Stimulated activated CD4-positive, alpha-beta T cell treated with anti-CD3 and anti-CD28 coated beads, Interleukin-15, amount 100 ng/mL, for 48 hours (primary cell): ENCODE measurements around the gene CFAP74.

Source experiments
- DNase-seq, 2 donors: peaks; one replicate each; pipeline ENCODE4 v3.0.0-alpha.2; 2020; ENCODE audit warnings: low read depth in 2 of 2

The CFAP74 gene

DNA sequence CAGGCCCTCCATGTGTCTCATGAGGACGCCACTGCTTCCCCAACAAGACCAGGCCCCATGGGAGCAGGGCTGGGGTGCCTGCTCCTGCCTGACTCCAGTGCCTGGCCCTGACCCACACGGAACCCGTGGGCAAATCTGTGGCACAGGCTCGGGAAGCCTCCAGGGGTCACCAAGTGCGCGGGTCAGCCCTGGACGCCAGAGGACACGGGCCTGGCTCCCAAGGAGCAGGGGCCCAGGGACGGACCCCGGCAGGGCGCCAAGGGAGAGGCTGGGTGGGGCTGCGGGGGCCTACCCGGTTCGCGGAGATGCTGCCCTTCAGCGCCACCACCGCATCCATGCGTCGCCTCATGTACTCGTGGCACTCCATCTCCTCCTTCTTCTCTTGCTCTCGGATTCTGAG, 31.9 kb downstream of the CFAP74 start:
- no peak for DNase-seq

DNA sequence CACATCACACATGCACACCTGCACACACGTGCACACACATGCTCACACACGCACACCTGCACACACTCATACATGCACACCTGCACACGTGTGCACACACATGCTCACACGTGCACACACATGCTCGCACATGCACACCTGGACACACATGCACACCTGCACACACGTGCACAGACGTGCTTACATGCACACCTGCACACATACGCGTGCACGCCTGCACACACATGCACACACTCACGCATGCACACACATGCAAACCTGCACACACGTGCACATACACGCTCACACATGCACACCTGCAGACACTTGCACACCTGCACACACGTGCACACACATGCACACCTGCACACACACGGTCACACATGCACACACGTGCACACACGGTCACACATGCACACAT, 32.6 kb downstream of the CFAP74 start:
- no peak for DNase-seq

DNA sequence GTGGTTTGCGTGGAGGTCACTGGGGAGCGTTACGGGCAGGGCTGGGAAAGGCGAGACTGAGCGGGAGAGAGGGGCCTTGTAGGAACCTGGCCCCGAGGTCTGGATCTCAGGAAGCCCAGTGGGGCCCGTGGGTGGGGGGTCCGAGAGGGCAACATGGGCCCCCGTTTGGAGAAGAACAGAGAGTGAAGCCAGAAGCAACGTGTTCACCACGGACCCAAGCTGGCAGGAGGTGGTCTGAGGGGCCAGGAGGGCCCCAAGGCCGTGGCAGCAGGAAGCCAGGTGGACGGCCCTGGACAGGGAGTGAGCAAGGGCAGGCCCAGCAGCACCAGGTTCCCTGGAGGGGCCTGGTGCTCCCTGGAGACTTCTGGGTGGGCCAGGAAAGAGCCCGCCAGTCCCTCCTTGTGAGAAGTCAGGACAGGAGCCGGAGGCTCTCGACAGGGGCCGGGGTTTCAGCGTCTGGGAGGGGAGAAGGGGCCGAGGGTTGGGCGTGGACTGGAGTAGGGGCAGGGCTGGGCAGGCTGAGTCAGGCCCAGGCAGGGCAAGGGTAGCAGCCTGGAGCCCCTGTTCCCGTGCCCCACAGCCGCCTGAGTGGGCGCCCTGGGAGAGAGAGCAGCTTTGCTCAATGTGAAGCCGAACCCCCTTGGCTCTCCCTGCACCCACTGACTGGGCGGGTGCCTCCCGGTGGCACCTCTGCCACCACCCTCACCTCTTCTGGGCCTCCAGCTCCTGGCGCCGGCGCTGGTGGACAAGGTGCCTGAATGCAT, 33.5 kb downstream of the CFAP74 start:
- DNase-seq, result no peak

DNA sequence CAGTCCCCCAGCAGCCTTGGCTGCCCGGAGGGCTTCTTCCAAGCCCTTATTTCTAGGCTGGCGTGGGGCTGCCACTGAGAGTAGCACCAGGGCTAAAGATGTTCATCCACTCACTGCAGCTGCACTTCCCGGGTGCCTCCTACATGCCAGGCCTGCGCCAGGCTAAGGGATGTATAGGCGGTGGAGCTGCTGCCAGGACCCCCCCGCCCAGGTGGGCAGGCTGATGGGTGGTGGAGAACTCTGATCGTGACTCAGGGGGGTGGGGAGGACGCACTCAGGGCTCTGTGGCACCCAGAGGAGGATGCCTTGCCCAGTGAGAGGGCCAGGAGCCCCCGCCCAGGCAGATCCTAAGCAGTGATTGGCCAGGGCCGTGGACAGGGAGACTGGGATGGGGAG, 34.1 kb downstream of the CFAP74 start:
- no peak for DNase-seq

DNA sequence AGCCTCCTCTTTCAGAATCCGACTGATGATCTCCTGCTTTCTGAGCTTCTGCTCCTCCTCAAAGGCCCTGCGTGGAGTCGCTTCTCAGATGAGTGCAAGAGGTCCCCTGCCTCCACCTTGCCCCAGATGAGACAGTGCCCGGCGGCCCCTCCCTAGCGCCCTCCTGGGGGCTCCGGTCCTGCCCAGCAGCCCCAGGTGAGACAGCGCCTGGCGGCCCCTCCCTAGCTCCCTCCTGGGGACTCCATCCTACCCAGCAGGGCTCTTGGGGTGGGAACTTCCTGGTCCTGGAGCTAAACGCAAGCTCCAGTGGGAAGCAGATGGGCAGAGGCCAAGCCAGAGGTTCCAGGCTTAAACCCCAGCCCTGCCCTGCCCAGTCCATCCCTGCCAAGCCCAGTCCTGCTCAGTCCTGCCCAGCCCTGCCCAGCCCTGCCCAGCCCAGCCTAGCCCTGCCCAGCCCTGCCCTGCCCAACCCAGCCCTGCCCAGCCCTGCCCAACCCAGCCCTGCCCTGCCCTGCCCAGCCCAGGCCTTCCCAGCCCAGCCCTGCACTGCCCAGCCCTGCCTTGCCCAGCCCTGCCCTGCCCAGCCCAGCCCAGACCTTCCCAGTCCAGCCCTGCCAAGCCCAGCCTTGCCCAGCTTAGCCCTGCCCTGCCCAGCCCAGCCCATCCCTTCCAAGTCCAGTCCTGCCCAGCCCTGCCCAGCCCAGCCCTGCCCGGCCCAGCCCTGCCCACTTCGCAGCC, 34.6 kb downstream of the CFAP74 start:
- no peak for DNase-seq

DNA sequence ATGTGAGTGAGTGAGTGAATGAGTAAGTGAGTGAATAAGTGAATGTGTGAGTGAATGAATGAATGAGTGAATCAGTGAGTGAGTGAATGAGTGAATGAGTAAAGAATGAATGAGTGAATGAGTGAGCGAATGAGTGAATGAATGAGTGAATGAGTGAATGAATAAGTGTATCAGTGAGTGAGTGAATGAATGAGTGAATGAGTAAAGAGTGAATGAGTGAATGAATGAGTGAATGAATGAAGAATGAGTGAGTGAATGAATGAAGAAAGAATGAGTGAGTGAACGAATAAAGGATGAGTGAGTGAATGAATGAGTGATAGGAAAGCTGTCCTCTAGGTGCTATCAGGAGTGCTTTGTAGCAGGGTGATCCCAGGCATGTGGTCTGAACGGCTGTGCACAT, 35.7 kb downstream of the CFAP74 start:
- DNase-seq, result no peak

DNA sequence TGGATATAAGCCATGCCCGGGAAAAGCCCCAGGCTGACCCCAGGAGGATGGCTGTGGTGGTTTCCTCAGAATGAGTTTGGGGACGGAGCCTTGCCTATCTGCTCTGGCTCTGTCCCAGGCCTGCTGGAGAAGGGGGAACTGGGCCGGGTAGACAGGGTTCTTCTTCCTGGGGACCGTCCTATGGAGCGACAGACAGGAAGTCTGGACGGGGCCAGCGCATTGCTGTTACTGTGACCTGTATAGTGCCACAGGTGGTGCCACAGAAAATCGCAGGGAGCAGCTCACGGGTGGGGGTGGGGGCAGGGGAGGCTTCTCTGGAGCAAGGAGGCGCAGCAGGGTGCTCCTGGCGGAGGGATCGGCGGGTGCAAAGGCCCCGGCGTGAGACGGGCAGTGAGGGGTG, 36.4 kb downstream of the CFAP74 start:
- DNase-seq, result no peak

DNA sequence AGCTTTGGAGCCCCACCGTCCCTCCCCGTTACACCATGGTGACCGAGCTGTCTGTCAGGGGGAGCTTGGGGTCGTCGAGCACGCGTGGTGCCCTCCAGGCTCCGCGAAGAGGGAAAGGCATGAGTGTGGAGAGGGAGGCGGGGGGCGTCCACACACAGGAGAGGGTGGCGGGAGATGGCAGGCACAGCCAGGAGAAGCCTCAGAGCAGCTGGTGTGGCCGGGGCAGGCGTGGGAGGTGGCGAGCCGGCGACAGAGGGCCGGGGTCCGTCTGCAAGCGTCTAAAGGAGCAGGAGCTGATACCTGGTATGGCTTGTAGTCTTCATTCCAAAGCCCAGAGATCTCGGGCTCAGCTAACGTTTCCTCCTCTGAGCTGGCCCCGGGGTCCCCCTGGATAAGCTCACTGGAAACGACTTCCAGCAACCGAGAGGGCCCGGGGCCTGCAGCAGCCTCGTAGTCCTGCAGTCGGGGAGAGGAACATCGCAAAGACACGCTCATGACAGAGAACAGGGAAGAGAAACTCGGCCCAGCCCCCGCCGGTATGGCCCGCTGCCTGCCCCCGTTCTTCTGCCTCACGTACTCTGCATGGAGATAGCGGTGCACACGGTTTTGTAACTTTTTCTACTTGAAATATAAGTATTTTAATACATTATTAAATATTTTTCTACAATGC, 37.4 kb downstream of the CFAP74 start:
- DNase-seq, result no peak

DNA sequence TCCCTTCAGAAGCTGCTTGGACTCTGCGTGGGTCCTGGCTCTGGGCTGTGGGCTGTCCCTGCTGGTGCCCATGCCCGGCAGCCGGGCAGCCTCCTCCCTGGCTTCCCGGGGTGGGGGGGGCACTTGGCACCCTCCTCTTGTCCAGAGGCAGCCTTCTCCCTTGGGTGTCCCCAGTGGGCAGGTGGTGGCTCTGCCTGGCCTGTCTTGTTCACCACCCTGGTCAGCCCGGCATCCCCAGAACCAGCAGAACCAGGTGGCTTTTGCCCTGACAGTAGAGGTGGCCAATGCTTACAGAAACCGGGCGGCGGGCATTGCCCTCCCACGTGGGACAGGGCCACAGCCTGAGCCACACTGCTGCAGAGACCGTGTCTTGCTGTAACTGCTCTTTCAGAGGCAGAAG, 38.0 kb downstream of the CFAP74 start:
- DNase-seq, result no peak

DNA sequence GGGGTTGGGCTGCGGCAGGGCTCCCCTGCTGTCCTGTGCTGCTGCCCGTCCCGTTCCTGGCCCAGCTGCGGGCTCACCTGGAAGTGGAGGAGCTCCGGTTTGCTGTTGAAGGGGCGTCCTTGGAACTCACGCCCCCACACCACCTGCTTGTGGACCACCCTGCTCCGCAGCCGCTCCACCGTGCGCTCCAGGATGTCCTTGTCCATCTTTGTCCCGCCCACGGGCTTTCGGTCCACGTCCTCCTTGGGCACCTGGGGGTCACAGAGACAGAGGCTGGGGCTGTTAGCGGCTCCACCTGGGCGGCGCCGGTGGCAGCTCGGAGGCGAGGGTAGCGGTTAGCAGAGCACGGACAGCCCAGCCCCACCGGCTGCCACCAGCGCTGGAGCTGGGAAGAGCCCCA, 38.8 kb downstream of the CFAP74 start:
- DNase-seq, result no peak

DNA sequence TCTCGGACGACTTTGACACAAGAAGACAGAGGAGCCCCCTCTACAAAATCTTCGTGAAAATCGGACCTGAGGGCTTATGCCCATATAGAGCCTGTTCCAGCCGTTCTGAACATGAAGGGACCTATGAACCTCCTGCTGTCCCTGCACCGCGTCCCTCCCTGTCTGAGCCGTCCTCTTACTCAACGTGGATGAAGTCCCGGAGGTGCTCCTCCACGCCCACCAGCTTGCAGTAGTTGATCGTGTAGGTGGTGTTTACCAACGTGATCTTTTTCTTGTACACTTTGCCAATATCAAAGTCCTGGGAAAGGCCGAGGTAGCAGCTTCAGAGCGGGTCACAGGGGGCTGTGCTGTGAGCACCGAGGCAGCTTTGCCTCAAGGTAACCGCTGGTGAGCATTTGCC, 40.0 kb downstream of the CFAP74 start:
- DNase-seq, result no peak

DNA sequence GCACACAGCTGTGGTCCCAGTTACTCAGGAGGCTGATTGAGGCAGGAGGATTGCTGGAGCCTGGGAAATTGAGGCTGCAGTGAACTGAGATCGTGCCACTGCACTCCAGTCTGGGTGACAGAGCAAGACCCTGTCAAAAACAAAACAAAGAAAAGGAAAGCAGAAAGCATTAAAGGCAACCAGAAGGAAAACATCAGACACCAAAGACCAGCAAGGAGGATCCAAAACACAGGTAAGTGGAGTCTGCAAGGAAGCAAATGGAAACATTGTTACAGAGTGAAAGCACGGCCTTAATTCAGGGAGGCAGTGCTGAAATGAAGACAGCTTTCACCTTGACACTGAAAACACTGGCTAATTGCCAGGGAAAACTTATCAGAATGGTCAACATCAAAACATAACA, 40.8 kb downstream of the CFAP74 start:
- no peak for DNase-seq

DNA sequence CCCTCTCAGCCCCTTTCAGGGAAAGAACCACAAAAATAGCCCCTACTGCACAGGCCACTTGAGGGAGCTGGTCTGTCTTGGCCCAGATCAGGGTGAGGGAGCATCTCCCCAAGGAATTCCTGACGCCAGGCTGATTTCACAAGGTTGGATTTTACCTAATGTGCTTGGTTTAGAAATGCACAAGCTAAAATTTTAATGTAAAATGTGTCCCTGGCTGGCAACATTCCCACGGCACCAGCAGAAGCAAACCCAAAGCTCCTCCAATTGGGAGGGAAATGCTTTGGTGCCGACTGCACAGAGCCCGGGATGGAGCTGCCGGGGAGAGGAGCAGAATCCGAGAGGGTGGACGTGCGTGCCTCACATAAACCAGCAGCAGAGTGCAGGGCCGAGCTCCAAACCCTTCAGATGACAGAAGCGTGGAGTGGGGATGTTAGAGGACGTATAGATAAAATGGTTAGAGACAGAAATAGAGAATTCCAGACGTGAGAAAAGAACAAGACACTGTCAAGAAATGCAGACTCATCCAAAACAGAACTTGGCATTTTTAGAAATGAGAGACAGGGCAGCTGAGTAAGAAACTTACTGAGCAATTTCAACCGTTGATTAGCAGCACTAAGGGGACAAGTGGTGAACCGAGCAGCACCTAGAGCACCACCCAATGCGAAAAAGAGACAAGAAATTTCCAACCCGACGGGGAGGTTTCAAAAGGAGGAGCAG, 42.9 kb downstream of the CFAP74 start:
- DNase-seq, result no peak

DNA sequence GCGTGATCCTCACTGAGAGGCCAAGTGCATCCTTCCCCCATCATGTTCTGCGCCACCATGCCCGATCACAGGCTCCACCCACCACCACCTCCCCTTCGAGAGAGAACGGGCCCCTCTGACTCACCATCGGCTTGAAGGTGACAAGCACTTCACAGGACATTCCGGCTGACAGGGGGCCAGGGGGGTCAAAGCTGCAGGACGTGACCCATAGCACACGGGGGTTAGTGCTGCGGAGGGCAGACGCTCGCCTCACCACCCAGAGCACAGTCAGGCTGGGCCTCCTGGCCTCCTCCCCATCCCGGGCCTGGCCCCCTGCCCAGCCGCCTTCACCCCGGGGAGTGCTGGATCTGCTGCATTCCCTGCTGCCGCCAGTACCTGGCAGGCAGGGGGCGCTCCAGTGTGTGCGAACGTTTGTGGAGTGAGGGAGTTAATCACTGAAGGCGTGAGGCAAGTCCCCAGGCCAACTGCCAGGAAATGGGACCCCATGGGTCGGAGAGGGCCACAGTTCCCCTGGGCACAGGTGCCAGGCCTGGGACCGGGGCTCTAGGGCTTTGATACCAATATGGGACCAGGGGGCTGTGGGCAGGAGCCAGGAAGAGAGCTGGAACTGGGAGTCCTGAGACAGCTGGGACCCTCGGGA, 43.6 kb downstream of the CFAP74 start:
- peak; percentile 71 to 79 for DNase-seq

DNA sequence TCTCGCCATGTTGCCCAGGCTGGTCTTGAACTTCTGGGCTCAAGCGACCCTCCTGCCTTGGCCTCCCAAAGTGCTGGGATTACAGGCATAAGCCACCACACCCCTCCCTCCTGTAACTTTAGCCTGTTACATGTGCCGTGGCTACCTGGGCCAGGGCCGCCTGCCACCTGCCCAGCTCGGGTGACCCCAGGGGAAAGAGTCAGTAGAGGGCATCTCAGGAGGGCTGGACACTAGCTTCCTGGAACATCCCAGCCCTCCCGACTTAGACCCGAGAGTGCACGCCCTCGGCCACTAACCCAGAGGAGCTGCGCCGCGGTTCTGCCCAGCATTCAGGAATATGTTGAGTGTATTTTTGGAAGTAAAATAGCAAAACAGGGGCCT, 44.1 kb downstream of the CFAP74 start:
- DNase-seq, result no peak

DNA sequence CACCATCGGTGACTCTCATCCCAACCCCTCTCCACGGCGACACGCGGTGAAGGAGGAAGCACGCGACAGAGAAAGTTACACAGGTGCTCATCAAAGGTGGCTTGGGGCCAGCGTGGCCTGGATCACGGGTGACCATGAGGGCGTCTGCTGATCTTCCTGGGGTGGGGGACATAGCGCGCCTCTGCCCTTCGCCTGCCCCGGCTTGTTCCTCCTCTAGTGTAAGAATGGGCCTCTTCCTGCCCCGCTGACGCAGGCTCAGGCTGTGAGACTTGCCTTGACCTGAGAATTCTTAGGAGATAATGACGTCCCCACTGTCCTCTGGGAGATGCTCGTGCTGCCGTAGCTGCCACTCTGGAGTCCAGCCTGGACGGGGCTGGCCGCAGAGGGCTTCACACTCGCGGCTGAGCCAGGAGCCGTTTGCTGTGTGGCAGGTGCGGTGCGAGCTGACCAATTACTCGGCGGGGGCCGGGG, 45.5 kb downstream of the CFAP74 start:
- no peak for DNase-seq

DNA sequence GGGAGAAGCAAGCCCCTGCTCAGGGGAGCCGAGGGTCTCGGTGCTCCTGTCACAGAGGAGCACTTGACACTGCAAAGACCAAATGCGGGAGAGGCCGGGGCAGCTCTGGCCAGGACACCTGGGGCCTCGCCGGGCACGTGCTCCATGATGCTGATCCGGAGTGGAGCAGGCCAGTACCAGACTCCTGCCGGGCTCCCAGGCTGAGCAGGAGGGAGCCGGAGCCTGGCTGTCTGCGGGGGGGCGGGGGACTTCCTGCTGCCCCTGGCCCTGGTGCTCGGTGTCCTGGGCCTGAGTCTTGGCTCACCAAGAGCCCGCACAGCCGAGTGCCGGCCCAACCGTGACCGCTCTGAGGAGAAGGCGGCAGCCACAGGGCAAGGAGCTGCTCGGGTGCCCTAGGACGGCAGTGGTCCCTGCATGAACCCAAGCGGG, 46.0 kb downstream of the CFAP74 start:
- no peak for DNase-seq

DNA sequence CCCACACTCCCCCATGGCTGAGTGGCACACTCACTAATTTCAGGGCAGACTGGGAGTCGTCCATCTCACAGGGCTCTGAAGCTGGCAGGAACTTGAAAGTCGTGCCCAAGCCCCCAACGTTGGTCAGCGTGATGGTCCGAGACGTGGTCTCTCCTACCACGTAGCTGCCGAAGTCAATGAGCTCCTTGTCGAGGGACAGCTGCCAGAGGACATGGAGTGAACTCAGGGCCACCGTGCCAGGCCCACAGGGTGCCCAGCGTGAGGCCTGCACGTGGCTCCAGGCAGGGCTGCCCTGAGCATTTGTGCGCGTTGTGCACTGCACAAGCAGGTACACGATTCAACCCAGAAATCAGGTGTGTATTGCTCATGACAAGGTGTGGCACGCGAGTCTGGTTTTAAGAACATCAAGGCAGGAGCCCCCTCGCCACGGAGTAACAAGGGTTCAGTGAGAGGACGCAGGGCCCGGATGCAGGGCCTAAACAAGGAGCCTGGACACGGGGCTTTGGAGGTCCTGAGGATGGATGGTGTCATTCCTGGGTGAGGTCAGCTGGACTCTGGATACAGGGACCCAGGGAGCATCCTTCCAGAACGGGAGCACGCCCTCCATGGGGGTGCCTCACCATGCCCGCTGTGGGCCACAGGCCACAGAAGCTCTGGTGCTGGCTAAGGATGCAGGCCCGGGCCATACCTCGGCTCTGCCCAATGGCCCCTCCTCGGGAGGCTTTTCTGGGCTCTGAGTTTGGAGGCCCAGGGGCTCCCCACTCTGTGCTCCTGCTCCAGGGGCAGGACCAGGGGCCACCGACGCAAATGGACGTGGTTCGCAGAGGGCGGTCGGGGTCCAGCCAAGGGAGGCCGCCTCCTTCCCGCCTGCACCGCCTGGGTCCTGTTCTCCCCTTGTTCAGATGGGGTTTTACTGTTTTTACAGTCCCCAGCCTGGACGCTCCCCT, 46.7 kb downstream of the CFAP74 start:
- no peak for DNase-seq

DNA sequence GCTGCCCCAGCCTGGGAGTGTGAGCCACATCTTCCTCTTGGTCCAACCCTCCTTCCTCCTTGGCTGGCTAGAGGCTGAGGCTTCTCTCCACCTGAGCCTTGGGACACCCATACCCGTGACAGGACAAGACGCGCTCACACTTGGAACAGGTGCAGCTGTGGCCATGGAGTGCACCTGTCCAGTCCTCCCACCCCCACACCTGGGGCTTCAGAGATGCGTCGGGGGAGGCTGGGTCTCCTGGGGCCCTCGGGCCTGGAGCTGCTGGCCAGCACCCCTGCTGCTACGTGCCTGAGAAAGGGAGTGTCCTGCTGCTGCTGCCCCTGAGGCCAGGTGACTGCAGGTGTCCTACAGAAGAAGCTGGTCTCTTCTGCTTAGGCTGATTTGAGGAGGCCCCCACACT, 47.5 kb downstream of the CFAP74 start:
- no peak for DNase-seq

DNA sequence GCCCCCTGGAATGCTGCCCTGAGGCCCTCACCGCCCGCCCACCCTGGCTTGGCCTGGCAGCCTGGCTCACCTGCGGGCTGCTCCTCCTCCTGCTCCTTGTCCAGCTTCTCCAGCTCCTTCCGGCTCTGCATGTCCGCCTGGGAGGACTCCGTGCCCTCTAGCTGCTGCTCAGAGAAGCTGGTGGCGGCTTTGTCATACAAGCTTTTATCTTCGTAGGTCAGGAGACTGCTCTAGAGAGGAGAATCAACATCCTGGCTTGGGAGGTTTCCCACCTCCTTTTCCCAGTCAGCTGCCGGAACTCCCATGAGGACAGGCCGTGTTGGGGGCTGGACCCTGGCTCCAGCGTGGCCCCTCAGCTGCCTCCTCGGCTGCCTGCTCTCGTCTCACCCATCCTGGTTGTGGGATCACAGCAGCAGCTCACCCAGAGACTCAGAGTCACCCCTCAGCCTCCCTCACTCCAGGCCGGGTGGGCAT, 47.9 kb downstream of the CFAP74 start:
- no peak for DNase-seq
